Measurements from ENCODE around the gene FHAD1.

Gene FHAD1

DNA sequence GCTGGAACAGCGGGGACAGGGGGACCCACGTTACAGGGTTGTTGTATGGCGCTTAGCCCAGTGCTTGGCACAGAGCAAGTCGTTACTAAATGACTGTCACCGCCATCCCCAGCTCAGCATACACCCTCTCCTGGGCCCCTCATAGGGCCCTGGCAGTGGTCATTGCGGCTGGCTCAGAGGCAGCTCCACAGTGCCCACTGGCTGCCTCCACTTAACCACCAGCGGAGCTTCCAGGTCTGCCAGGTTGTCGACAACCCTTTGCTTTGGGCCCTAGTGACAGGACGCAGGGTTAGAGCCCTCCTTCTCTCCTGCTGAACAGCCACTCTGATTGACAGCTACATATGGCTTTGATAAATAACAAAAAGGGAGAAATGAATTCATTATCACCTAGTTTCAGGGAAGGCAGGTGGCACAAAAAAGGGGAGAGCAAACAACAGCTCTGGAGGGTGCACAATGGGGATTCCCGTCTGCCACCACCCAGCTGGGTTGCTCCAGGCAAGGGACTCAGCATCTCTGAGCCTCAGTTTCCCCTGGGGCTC lies 167.5 kb downstream of the FHAD1 start:
- no peak for DNase-seq (ENCODE audit: low spot score)
- no peak for ATAC-seq (ENCODE audit: low read depth)
- TF ChIP-seq CTCF (IDR thresholded peaks at IDR 0.05; ENCODE audit: poor library complexity, severe bottlenecking), result no peak
- peaks cover 37% of the 10 kb centered on the region for H3K36me3 ChIP-seq (ENCODE audit: low read depth)
- H3K9me3 ChIP-seq (ENCODE audit: severe bottlenecking), result no peaks in the 10 kb centered on the region
- H3K4me3 ChIP-seq (ENCODE audit: severe bottlenecking), result no peak overlapping the region
- H3K4me1 ChIP-seq (ENCODE audit: insufficient read depth, poor library complexity, severe bottlenecking), result peaks cover 52% of the 10 kb centered on the region
- peak overlapping the region; percentile 97 for H3K27ac ChIP-seq (ENCODE audit: poor library complexity, severe bottlenecking)
- H3K27me3 ChIP-seq (ENCODE audit: insufficient read depth, poor library complexity, severe bottlenecking), result no peaks in the 10 kb centered on the region

- H3K4me1 ChIP-seq (ENCODE audit: insufficient read depth, poor library complexity, severe bottlenecking), result peaks cover 51% of the 10 kb centered on the region
- TF ChIP-seq CTCF (IDR thresholded peaks at IDR 0.05; ENCODE audit: poor library complexity, severe bottlenecking), result no peak
- peaks cover 49% of the 10 kb centered on the region for H3K36me3 ChIP-seq (ENCODE audit: low read depth)
- peak overlapping the region; percentile 97 for H3K27ac ChIP-seq (ENCODE audit: poor library complexity, severe bottlenecking)
- no peak for DNase-seq (ENCODE audit: low spot score)
- no peaks in the 10 kb centered on the region for H3K9me3 ChIP-seq (ENCODE audit: severe bottlenecking)
- no peaks in the 10 kb centered on the region for H3K27me3 ChIP-seq (ENCODE audit: insufficient read depth, poor library complexity, severe bottlenecking)
- ATAC-seq (ENCODE audit: low read depth), result peak; percentile 79
- no peak overlapping the region for H3K4me3 ChIP-seq (ENCODE audit: severe bottlenecking)
Observed at GRCh38 chr1:15417059-15417934, 170.3 kb downstream of the FHAD1 start.

GRCh38 chr1:15418806-15419515 lies 171.9 kb downstream of the FHAD1 start:
- Histone ChIP-seq H3K27ac (ENCODE audit: poor library complexity, severe bottlenecking) (peak overlapping the region; percentile 97), H3K4me1 (ENCODE audit: insufficient read depth, poor library complexity, severe bottlenecking) (peaks cover 47% of the 10 kb centered on the region), H3K36me3 (ENCODE audit: low read depth) (peaks cover 41% of the 10 kb centered on the region), H3K9me3 (ENCODE audit: severe bottlenecking) (no peaks in the 10 kb centered on the region), H3K4me3 (ENCODE audit: severe bottlenecking) (no peak overlapping the region), H3K27me3 (ENCODE audit: insufficient read depth, poor library complexity, severe bottlenecking) (no peaks in the 10 kb centered on the region)
- no peak for TF ChIP-seq CTCF (IDR thresholded peaks at IDR 0.05; ENCODE audit: poor library complexity, severe bottlenecking)
- DNase-seq (ENCODE audit: low spot score), result no peak
- peak; percentile 40 for ATAC-seq (ENCODE audit: low read depth)

DNA sequence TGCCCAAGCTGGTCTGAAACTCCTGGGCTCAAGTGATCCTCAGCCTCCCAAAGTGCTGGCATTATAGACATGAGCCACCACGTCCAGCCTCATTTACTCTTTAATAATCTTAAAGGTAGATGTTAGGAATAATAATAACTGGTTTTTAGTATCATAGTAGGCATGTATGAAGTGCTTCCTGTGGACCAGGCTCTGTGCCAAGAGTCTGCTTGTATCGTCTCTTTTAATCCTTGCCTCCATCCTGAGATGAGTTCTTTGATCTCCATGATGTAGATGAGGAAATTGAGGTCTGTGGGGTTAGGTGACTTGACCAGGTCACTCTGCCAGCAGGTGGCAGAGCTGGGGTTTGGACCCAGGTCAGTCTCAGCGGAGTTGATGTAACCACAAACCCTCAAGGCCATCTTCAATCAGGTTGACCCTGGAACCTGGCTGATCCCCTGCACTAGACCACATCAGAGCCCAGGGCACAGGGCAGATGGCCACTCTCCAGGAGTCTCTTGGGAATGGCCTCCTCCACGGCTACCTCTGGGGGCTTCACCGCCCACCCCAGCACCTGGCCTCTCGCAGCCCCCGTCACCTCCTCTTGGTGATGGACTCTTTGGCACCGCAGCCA lies 173.9 kb downstream of the FHAD1 start:
- peaks cover 44% of the 10 kb centered on the region for H3K4me1 ChIP-seq (ENCODE audit: insufficient read depth, poor library complexity, severe bottlenecking)
- peaks cover 38% of the 10 kb centered on the region for H3K36me3 ChIP-seq (ENCODE audit: low read depth)
- no peak for ATAC-seq (ENCODE audit: low read depth)

More for the DNA sequence above, 173.9 kb downstream of the FHAD1 start:
- DNase-seq (ENCODE audit: low spot score), result no peak
- H3K4me3 ChIP-seq (ENCODE audit: severe bottlenecking), result no peak overlapping the region
- no peak overlapping the region for H3K27ac ChIP-seq (ENCODE audit: poor library complexity, severe bottlenecking)
- TF ChIP-seq CTCF (IDR thresholded peaks at IDR 0.05; ENCODE audit: poor library complexity, severe bottlenecking), result peak; percentile 5
- H3K27me3 ChIP-seq (ENCODE audit: insufficient read depth, poor library complexity, severe bottlenecking), result no peaks in the 10 kb centered on the region
- H3K9me3 ChIP-seq (ENCODE audit: severe bottlenecking), result no peaks in the 10 kb centered on the region
